H1 (cell line): ENCODE data around the gene SYK. TPM values are rescaled to one million over a fixed set of nuclear protein-coding genes. Genes with fewer than 3 reads are reported as not detected.

Experiments
- CTCF ChIA-PET: fragments of 300-600 bp; sonication (Branson Sonifier 250); formaldehyde crosslinking; loops from one replicate; lab custom pipeline; 2021; ENCODE audit not compliant: partially characterized antibody; lab: Charles Lee
- POLR2A ChIA-PET: fragments of 300-600 bp; sonication (Branson Sonifier 250); formaldehyde crosslinking; loops from one replicate; lab custom pipeline; 2021; ENCODE audit warnings: inconsistent platforms; ENCODE audit not compliant: partially characterized antibody; lab: Charles Lee
- DNase-seq, 2 experiments: peaks; one replicate each; pipeline versions ENCODE4 v3.0.0 to v3.0.0-alpha.2; 2010 to 2022; ENCODE audit warnings: low spot score in 2 of 2, low read depth in 1 of 2, mixed read lengths in 1 of 2
- FAIRE-seq: peaks from 2 replicates; lab custom pipeline; 2011; peaks lifted over from hg19 to GRCh38; lab: Jason Lieb, UNC
- H2AFZ ChIP-seq: 2 replicates; pipeline ENCODE4 v1.8.1; 2012; ENCODE audit warnings: low read length, inconsistent platforms
- H2AK5ac ChIP-seq: 2 replicates; pipeline ENCODE4 v1.6.1; 2013; ENCODE audit warnings: low read depth, low read length
- H2BK120ac ChIP-seq: replicated peaks from 2 replicates; pipeline ENCODE3; 2013; ENCODE audit warnings: low read depth, low read length, inconsistent platforms
- H2BK12ac ChIP-seq: 2 replicates; pipeline ENCODE4 v1.6.1; 2013; ENCODE audit warnings: low read depth, low read length
- H2BK15ac ChIP-seq: 2 replicates; pipeline ENCODE4 v1.6.1; 2013; ENCODE audit warnings: low read length
- H2BK20ac ChIP-seq: 2 replicates; pipeline ENCODE4 v1.6.1; 2013; ENCODE audit warnings: low read length
- H2BK5ac ChIP-seq: 2 replicates; pipeline ENCODE4 v1.6.1; 2013; ENCODE audit warnings: low read depth, low read length
- H3K14ac ChIP-seq: 2 replicates; pipeline ENCODE4 v1.6.1; 2013; ENCODE audit warnings: inconsistent platforms; ENCODE audit not compliant: insufficient read length
- H3K18ac ChIP-seq: 2 replicates; pipeline ENCODE4 v1.6.1; 2013; ENCODE audit warnings: low read length; ENCODE audit errors: extremely low read depth
- H3K23ac ChIP-seq: 2 replicates; pipeline ENCODE4 v1.6.1; 2013; ENCODE audit warnings: inconsistent platforms; ENCODE audit not compliant: insufficient read length
- H3K23me2 ChIP-seq: 2 replicates; pipeline ENCODE4 v1.6.1; 2013; ENCODE audit warnings: low read depth, low read length
- H3K27ac ChIP-seq: 2 replicates; pipeline ENCODE4 v1.6.1; 2011; ENCODE audit warnings: low read depth, low read length, inconsistent platforms
- H3K27me3 ChIP-seq, 4 experiments: replicated peaks in 1 of 4; 1 replicate in 1 of 4; 2 replicates in 3 of 4; pipeline versions ENCODE4 v1.6.1 to v1.8.1; 2011 to 2013; ENCODE audit warnings: low read length in 3 of 4, mild to moderate bottlenecking in 3 of 4, inconsistent platforms in 2 of 4, mixed read lengths in 2 of 4, moderate library complexity in 1 of 4; ENCODE audit not compliant: control insufficient read depth in 3 of 4, insufficient read depth in 3 of 4; ENCODE audit errors: extremely low read depth in 1 of 4
- H3K36me3 ChIP-seq, 4 experiments: 2 replicates each; pipeline versions ENCODE4 v1.6.1 to v1.8.1; 2011 to 2013; ENCODE audit warnings: mild to moderate bottlenecking in 4 of 4, low read length in 3 of 4, moderate library complexity in 2 of 4, control low read depth in 1 of 4, inconsistent platforms in 1 of 4; ENCODE audit not compliant: insufficient read depth in 4 of 4, control insufficient read depth in 2 of 4
- H3K4ac ChIP-seq: replicated peaks from 2 replicates; pipeline ENCODE3; 2013; ENCODE audit warnings: low read length, low read depth, mixed read lengths, inconsistent platforms; ENCODE audit not compliant: insufficient read length
- H3K4me1 ChIP-seq, 4 experiments: replicated peaks in 1 of 4; 1 replicate in 1 of 4; 2 replicates in 3 of 4; pipeline versions ENCODE4 v1.6.1 to v1.8.1; 2011 to 2013; ENCODE audit warnings: low read length in 3 of 4, inconsistent platforms in 2 of 4, mixed read lengths in 1 of 4; ENCODE audit not compliant: insufficient read depth in 4 of 4, control insufficient read depth in 3 of 4
- H3K4me2 ChIP-seq, 2 experiments: 2 replicates each; pipeline versions ENCODE4 v1.6.1 to v1.8.1; 2011 to 2013; ENCODE audit warnings: low read depth in 2 of 2, low read length in 2 of 2, control low read depth in 1 of 2, inconsistent platforms in 1 of 2, mild to moderate bottlenecking in 1 of 2; ENCODE audit not compliant: insufficient read depth in 1 of 2
- H3K4me3 ChIP-seq, 4 experiments: fragments of 200-600, 300-600 bp in 1 of 4; sonication (generic), shearing (Covaris generic), sonication (Bioruptor Twin) in 1 of 4; 2 replicates each; pipeline versions ENCODE4 v1.5.1 to v1.8.1; 2011 to 2016; ENCODE audit warnings: low read length in 4 of 4, low read depth in 3 of 4, control low read depth in 2 of 4, inconsistent platforms in 2 of 4, mild to moderate bottlenecking in 2 of 4, mixed read lengths in 1 of 4, moderate library complexity in 1 of 4; ENCODE audit not compliant: insufficient read depth in 2 of 4; ENCODE audit errors: extremely low read depth in 1 of 4
- H3K56ac ChIP-seq: replicated peaks from 2 replicates; pipeline ENCODE3; 2013; ENCODE audit warnings: low read depth, mild to moderate bottlenecking, mixed read lengths, low read length, inconsistent platforms; ENCODE audit not compliant: insufficient read length
- H3K79me1 ChIP-seq: 2 replicates; pipeline ENCODE4 v1.6.1; 2013; ENCODE audit warnings: low read depth, low read length, control low read depth
- H3K79me2 ChIP-seq, 2 experiments: 2 replicates each; pipeline versions ENCODE4 v1.6.1 to v1.8.1; 2012 to 2013; ENCODE audit warnings: low read length in 2 of 2, mild to moderate bottlenecking in 2 of 2, inconsistent platforms in 1 of 2; ENCODE audit not compliant: insufficient read depth in 2 of 2, control insufficient read depth in 1 of 2
- H3K9ac ChIP-seq, 4 experiments: replicated peaks in 1 of 4; 1 replicate in 1 of 4; 2 replicates in 3 of 4; pipeline versions ENCODE4 v1.6.1 to v1.8.1; 2011 to 2013; ENCODE audit warnings: low read depth in 3 of 4, low read length in 3 of 4, control low read depth in 2 of 4, mild to moderate bottlenecking in 2 of 4, moderate library complexity in 2 of 4, inconsistent platforms in 1 of 4; ENCODE audit errors: extremely low read depth in 1 of 4
- H3K9me3 ChIP-seq, 2 experiments: 2 replicates each; pipeline versions ENCODE4 v1.6.1 to v1.8.1; 2012 to 2013; ENCODE audit warnings: mild to moderate bottlenecking in 2 of 2, moderate library complexity in 2 of 2, control low read depth in 1 of 2, inconsistent platforms in 1 of 2, low read depth in 1 of 2, low read length in 1 of 2, mixed read lengths in 1 of 2; ENCODE audit not compliant: insufficient read depth in 2 of 2
- H4K20me1 ChIP-seq, 2 experiments: replicated peaks in 1 of 2; 2 replicates each; pipeline versions ENCODE3 to v1.8.1; 2011 to 2013; ENCODE audit warnings: inconsistent platforms in 2 of 2, low read length in 2 of 2, mild to moderate bottlenecking in 1 of 2; ENCODE audit not compliant: insufficient read depth in 2 of 2, control insufficient read depth in 1 of 2
- H4K5ac ChIP-seq: 2 replicates; pipeline ENCODE4 v1.6.1; 2013; ENCODE audit warnings: low read length, low read depth, mixed read lengths, inconsistent platforms; ENCODE audit not compliant: insufficient read length
- H4K8ac ChIP-seq: 2 replicates; pipeline ENCODE4 v1.8.0; 2013; ENCODE audit warnings: mild to moderate bottlenecking, moderate library complexity, low read length, inconsistent platforms; ENCODE audit not compliant: insufficient read depth; ENCODE audit errors: extremely low read depth
- H4K91ac ChIP-seq: replicated peaks from 2 replicates; pipeline ENCODE3; 2013; ENCODE audit warnings: low read length, mixed read lengths, inconsistent platforms; ENCODE audit not compliant: insufficient read length
- CREB1 ChIP-seq: IDR thresholded peaks from 2 replicates; pipeline ENCODE4 v1.6.1; 2012; ENCODE audit warnings: inconsistent platforms
- EGR1 ChIP-seq: IDR thresholded peaks from 2 replicates; pipeline ENCODE4 v1.6.1; 2011; ENCODE audit warnings: low read depth, low read length, borderline replicate concordance
- GABPA ChIP-seq: IDR thresholded peaks from 2 replicates; pipeline ENCODE4 v1.6.1; 2011; ENCODE audit warnings: mild to moderate bottlenecking, low read length, moderate library complexity, borderline replicate concordance; ENCODE audit not compliant: insufficient read depth
- HDAC2 ChIP-seq, 2 experiments: fragments of 300-600 bp in 1 of 2; sonication (generic) in 1 of 2; IDR thresholded peaks; 2 replicates each; pipeline ENCODE4 v1.6.1; 2011 to 2012; ENCODE audit warnings: low read depth in 2 of 2, low read length in 2 of 2, mild to moderate bottlenecking in 2 of 2, moderate library complexity in 2 of 2, borderline replicate concordance in 1 of 2, inconsistent platforms in 1 of 2
- KDM1A ChIP-seq: fragments of 200-600, 300-600 bp; sonication (generic); IDR thresholded peaks from 2 replicates; pipeline ENCODE4 v1.7.1; 2016; ENCODE audit warnings: mild to moderate bottlenecking, low read length, borderline replicate concordance
- KDM5A ChIP-seq: fragments of 200-600 bp; IDR thresholded peaks from 2 replicates; pipeline ENCODE4 v1.7.1; 2012; ENCODE audit warnings: mild to moderate bottlenecking, low read length, inconsistent platforms, mixed read lengths
- POU5F1 ChIP-seq: IDR thresholded peaks from 2 replicates; pipeline ENCODE4 v1.6.1; 2011; ENCODE audit warnings: low read depth, mild to moderate bottlenecking, low read length, moderate library complexity
- SAP30 ChIP-seq: fragments of 300-600 bp; sonication (generic); IDR thresholded peaks from 2 replicates; pipeline ENCODE4 v1.7.1; 2012; ENCODE audit warnings: low read length, moderate library complexity, mild to moderate bottlenecking, inconsistent platforms; ENCODE audit not compliant: insufficient read depth, insufficient replicate concordance
- SP1 ChIP-seq: IDR thresholded peaks from 2 replicates; pipeline ENCODE4 v1.6.1; 2011; ENCODE audit warnings: low read depth, low read length
- TAF7 ChIP-seq: optimal IDR thresholded peaks from 2 replicates; pipeline ENCODE3; 2011; ENCODE audit warnings: low read depth, mild to moderate bottlenecking, inconsistent platforms, low read length, moderate library complexity, borderline replicate concordance
- ZNF274 ChIP-seq: IDR thresholded peaks from 2 replicates; pipeline ENCODE4 v1.7.0; 2012; ENCODE audit warnings: low read length, borderline replicate concordance; ENCODE audit errors: extremely low read depth
- WGBS, 2 experiments: shearing (Covaris generic) in 1 of 2; methylation state at CpG; one replicate each; pipeline versions ENCODE4 v1.1.6 to v1.1.7; 2013 to 2015; ENCODE audit warnings: low lambda C conversion rate in 2 of 2, mixed read lengths in 2 of 2, inconsistent platforms in 1 of 2, low coverage in 1 of 2, missing lambda C conversion rate in 1 of 2; ENCODE audit not compliant: insufficient replicate concordance in 2 of 2, insufficient coverage in 1 of 2, insufficient read length in 1 of 2; ENCODE audit errors: extremely low coverage in 1 of 2, missing lambda C conversion rate in 1 of 2; 5-methylcytosine and 5-hydroxymethylcytosine counted together
- polyA plus RNA-seq, 7 experiments: library from polyadenylated mRNA; depleted of rRNA in 3 of 7; stranded (reverse) in 5 of 7; unstranded in 2 of 7; fragments of >200 nt in 5 of 7; fragments of 200-250 nt in 2 of 7; gene quantifications; 1 replicate in 5 of 7; 2 replicates in 1 of 7; 4 replicates in 1 of 7; pipeline versions ENCODE4 v1.2.1 to v1.2.3, GENCODE V29; 2011 to 2013; ENCODE audit warnings: missing spikeins in 2 of 7, mixed read lengths in 2 of 7
- total RNA-seq: library from RNA; stranded (reverse); fragmentation: NEBNext Ultra II Directional; extraction: Animal tissue kit (Norgen Biotek cat#: 25700); gene quantifications from 2 replicates; pipeline ENCODE4 v1.2.1, GENCODE V29; 2021
- TF ChIP-seq, protein P1 (sequence below): IDR thresholded peaks from 2 replicates; pipeline ENCODE4 v1.6.1; 2012; ENCODE audit warnings: inconsistent platforms

SYK gene
- total and polyA plus RNA-seq, 2 of the 8 experiments (the other 6 are each of a cell fraction or from before 2014, with no cell fraction given) = 1.5 to 4.4 TPM

DNA sequence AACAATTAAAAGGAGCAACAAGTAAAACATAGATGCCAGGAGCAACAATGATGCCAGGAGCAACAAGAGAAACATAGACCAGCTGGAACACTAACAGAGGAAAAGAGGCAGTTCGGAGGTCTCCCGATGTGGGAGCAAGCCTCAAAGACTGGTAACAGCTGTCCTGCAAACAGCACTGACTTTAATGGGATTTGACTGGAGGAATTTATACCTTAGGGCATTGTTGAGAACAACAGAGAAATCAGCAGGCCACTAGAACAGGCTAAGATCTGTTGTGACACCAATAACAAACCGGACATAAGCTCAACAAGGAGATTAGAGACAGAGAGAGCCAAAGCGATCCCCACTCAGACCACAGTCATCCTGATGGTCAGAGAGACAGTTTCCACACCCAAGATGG, 11.8 kb upstream of the SYK start:
- Histone ChIP-seq H4K20me1 (no peaks in the 10 kb centered on the region), H3K23me2 (no peaks in the 10 kb centered on the region), H3K56ac (no peak overlapping the region), H2BK12ac (no peak overlapping the region), H2BK20ac (no peak overlapping the region), H4K5ac (no peak overlapping the region), H3K4me3 (no peak overlapping the region), H2AFZ (0 out of 2 replicates have a peak overlapping the region, but pooled peaks have one; percentile 15), H2BK5ac (no peak overlapping the region), H3K79me2 (no peaks in the 10 kb centered on the region), H3K79me1 (no peaks in the 10 kb centered on the region), H3K4me2 (no peak overlapping the region), H3K36me3 (no peaks in the 10 kb centered on the region), H3K27me3 (no peaks in the 10 kb centered on the region), H3K4ac (no peak overlapping the region), H3K9me3 (no peaks in the 10 kb centered on the region), H2BK15ac (no peak overlapping the region), H3K4me1 (no peaks in the 10 kb centered on the region; a peak in 1 of 7 replicates), H2BK120ac (no peak overlapping the region), H3K27ac (no peak overlapping the region), H3K18ac (no peak overlapping the region), H2AK5ac (no peak overlapping the region), H4K8ac (no peak overlapping the region), H3K9ac (no peak overlapping the region), H4K91ac (no peak overlapping the region), H3K14ac (no peak overlapping the region), H3K23ac (no peak overlapping the region)
- POLR2A ChIA-PET = no interaction called here
- TF ChIP-seq TAF7 (no peak), SP1 (no peak), KDM1A (no peak), EGR1 (no peak), ZNF274 (no peak), KDM5A (no peak), POU5F1 (no peak), CREB1 (no peak), HDAC2 (IDR thresholded peaks at IDR 0.05; ENCODE audit: borderline replicate concordance in 1 of 2, low read depth in 2 of 2, low read length in 2 of 2) (no peak), GABPA (no peak), SAP30 (no peak)
- TF ChIP-seq, protein P1, sequence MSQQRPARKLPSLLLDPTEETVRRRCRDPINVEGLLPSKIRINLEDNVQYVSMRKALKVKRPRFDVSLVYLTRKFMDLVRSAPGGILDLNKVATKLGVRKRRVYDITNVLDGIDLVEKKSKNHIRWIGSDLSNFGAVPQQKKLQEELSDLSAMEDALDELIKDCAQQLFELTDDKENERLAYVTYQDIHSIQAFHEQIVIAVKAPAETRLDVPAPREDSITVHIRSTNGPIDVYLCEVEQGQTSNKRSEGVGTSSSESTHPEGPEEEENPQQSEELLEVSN = no peak
- CTCF ChIA-PET = interaction anchor here (0.6 to 0.7 kb wide), 2 partner anchors 114 to 508 kb away, joined by 4 read pairs; no protein-coding TSS in a partner anchor
- DNase-seq (no peak), FAIRE-seq (no peak)
- WGBS, 2 experiments = 80% methylated on average over 4 of the region's 4 CpGs; no CpG with 5 or more reads in 1 of the 2 experiments
